WTC11 (cell line): ENCODE results near the gene URAD. TPM values are rescaled to one million over a fixed set of nuclear protein-coding genes. Genes with fewer than 3 reads are reported as not detected.
"Not testable (repeated sequence)": the region's sequence is repeated elsewhere in the genome, so short reads cannot be mapped to it uniquely, and the experiment has no call there.

Experiments used
- ATAC-seq: fragments of 200-7000 bp; cut with Tn5 transposase; 2 replicates; pipeline ENCODE4 v1.10.0; 2021; ENCODE audit warnings: mild to moderate bottlenecking, moderate library complexity
- CTCF ChIA-PET: fragments of 300-600 bp; sonication (Branson Sonifier 250); formaldehyde crosslinking; loops from one replicate; lab custom pipeline; 2021; ENCODE audit warnings: antibody characterized with exemption; lab: Charles Lee
- POLR2A ChIA-PET: fragments of 350-600 bp; sonication (Branson Sonifier 250); formaldehyde crosslinking; loops from one replicate; lab custom pipeline; 2021; ENCODE audit warnings: antibody characterized with exemption; lab: Charles Lee
- DNase-seq: peaks from one replicate; pipeline ENCODE4 v3.0.0; 2021; ENCODE audit warnings: low spot score
- H3K27ac Mint-ChIP-seq: 2 replicates; pipeline ENCODE4 v1.8.0; 2021; ENCODE audit warnings: mixed read lengths
- H3K27me3 Mint-ChIP-seq: 2 replicates; pipeline ENCODE4 v1.8.0; 2021; ENCODE audit warnings: low read depth, mild to moderate bottlenecking, moderate library complexity, mixed read lengths
- H3K36me3 Mint-ChIP-seq: 2 replicates; pipeline ENCODE4 v1.8.0; 2021; ENCODE audit warnings: mixed read lengths
- H3K4me1 Mint-ChIP-seq: 2 replicates; pipeline ENCODE4 v1.8.0; 2022; ENCODE audit warnings: mixed read lengths
- H3K4me3 Mint-ChIP-seq: 2 replicates; pipeline ENCODE4 v1.8.0; 2021; ENCODE audit warnings: mild to moderate bottlenecking, moderate library complexity, mixed read lengths
- H3K9me3 Mint-ChIP-seq: 2 replicates; pipeline ENCODE4 v1.8.0; 2021; ENCODE audit warnings: mixed read lengths
- ATF3 ChIP-seq: sonication (generic); formaldehyde crosslinking; conservative IDR thresholded peaks from 2 replicates; pipeline ENCODE4 v1.8.1; 2022; ENCODE audit warnings: mild to moderate bottlenecking, missing genetic modification reagents
- CREM ChIP-seq: sonication (generic); formaldehyde crosslinking; IDR thresholded peaks from 2 replicates; pipeline ENCODE4 v1.8.1; 2022; ENCODE audit warnings: mild to moderate bottlenecking, missing genetic modification reagents, moderate library complexity
- E2F1 ChIP-seq: sonication (generic); formaldehyde crosslinking; IDR thresholded peaks from 2 replicates; pipeline ENCODE4 v1.8.0; 2022; ENCODE audit warnings: mild to moderate bottlenecking, missing genetic modification reagents
- ESRRA ChIP-seq: sonication (generic); formaldehyde crosslinking; IDR thresholded peaks from 2 replicates; pipeline ENCODE4 v1.8.1; 2022; ENCODE audit warnings: mild to moderate bottlenecking, missing genetic modification reagents, borderline replicate concordance
- NR3C1 ChIP-seq: sonication (generic); formaldehyde crosslinking; conservative IDR thresholded peaks from 2 replicates; pipeline ENCODE4 v1.8.1; 2023; ENCODE audit warnings: low read depth, mild to moderate bottlenecking, missing genetic modification reagents
- PREB ChIP-seq: sonication (generic); formaldehyde crosslinking; IDR thresholded peaks from 2 replicates; pipeline ENCODE4 v1.8.1; 2022; ENCODE audit warnings: mild to moderate bottlenecking, missing genetic modification reagents, moderate library complexity, borderline replicate concordance
- SP1 ChIP-seq: sonication (generic); formaldehyde crosslinking; conservative IDR thresholded peaks from 2 replicates; pipeline ENCODE4 v1.8.1; 2022; ENCODE audit warnings: missing genetic modification reagents
- TP53 ChIP-seq: sonication (generic); formaldehyde crosslinking; IDR thresholded peaks from 2 replicates; pipeline ENCODE4 v1.8.1; 2023; ENCODE audit warnings: mild to moderate bottlenecking, missing genetic modification reagents
- ZBTB43 ChIP-seq: sonication (generic); formaldehyde crosslinking; IDR thresholded peaks from 2 replicates; pipeline ENCODE4 v1.8.1; 2023; ENCODE audit warnings: mild to moderate bottlenecking, missing genetic modification reagents
- ZNF219 ChIP-seq: sonication (generic); formaldehyde crosslinking; IDR thresholded peaks from 2 replicates; pipeline ENCODE4 v1.8.0; 2023; ENCODE audit warnings: missing genetic modification reagents, mild to moderate bottlenecking, borderline replicate concordance
- ZNF317 ChIP-seq: sonication (generic); formaldehyde crosslinking; IDR thresholded peaks from 2 replicates; pipeline ENCODE4 v1.8.1; 2023; ENCODE audit warnings: low read depth, mild to moderate bottlenecking, moderate library complexity, missing genetic modification reagents, borderline replicate concordance
- ZNF425 ChIP-seq: fragments of 250-450 bp; sonication (Bioruptor Pico); conservative IDR thresholded peaks from 2 replicates; pipeline ENCODE4 v1.9.0; 2021; ENCODE audit warnings: mild to moderate bottlenecking
- total RNA-seq: library from RNA; stranded (reverse); gene quantifications from 3 replicates; pipeline ENCODE4 v1.2.3, GENCODE V29; 2021
- TF ChIP-seq, protein P1 (sequence below): fragments of 200-600 bp; IDR thresholded peaks from 2 replicates; pipeline ENCODE4 v1.8.0; 2022; ENCODE audit warnings: antibody characterized with exemption

The URAD gene
- total RNA-seq, 1 experiment from 2014 or later: not detected

- TF ChIP-seq TP53 (CRISPR knock-in tag) (no peak), ZNF425 (CRISPR knock-in tag) (no peak), ZBTB43 (CRISPR knock-in tag) (no peak), CREM (CRISPR knock-in tag) (no peak), NR3C1 (CRISPR knock-in tag) (no peak), E2F1 (no peak), ZNF219 (no peak), PREB (no peak)
- TF ChIP-seq, protein P1, sequence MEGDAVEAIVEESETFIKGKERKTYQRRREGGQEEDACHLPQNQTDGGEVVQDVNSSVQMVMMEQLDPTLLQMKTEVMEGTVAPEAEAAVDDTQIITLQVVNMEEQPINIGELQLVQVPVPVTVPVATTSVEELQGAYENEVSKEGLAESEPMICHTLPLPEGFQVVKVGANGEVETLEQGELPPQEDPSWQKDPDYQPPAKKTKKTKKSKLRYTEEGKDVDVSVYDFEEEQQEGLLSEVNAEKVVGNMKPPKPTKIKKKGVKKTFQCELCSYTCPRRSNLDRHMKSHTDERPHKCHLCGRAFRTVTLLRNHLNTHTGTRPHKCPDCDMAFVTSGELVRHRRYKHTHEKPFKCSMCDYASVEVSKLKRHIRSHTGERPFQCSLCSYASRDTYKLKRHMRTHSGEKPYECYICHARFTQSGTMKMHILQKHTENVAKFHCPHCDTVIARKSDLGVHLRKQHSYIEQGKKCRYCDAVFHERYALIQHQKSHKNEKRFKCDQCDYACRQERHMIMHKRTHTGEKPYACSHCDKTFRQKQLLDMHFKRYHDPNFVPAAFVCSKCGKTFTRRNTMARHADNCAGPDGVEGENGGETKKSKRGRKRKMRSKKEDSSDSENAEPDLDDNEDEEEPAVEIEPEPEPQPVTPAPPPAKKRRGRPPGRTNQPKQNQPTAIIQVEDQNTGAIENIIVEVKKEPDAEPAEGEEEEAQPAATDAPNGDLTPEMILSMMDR: no peak
- TF ChIP-seq, all 79 proteins: peak for 0
Observed at GRCh38 chr13:28033894-28034655, 45.6 kb upstream of the URAD start (continued).

- POLR2A ChIA-PET, H3K4me3 Mint-ChIP-seq: not testable (repeated sequence)
Observed at GRCh38 chr13:28032438-28032837, 43.9 kb upstream of the URAD start.

DNA sequence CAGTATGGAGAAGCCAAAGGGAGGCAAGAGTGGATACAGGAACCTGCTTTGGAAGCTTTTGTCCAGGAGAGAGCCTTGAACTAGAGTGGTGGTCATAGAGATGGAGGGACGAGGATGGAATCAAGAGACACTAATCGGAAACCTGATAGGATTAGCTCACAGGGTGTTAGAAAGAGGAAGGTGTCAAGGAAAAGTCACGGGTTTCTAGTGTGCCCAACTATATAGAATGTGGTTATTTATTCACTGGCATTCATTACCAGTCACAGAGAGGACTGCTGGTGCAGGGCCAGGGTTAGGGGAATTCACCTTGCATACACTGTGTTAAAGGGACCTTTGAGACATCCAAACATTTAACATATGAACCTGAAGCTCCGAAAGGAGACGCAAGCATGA is 43.4 kb upstream of the URAD start:
- TF ChIP-seq SP1 (CRISPR knock-in tag) (no peak), ESRRA (no peak), ZNF317 (CRISPR knock-in tag) (no peak), ATF3 (CRISPR knock-in tag) (no peak)
- POLR2A ChIA-PET: interaction anchor here (0.5 kb wide), 1 partner anchor 237 kb away, joined by 3 read pairs; no protein-coding TSS in a partner anchor
- no peaks in the 10 kb centered on the region for H3K4me1 Mint-ChIP-seq
- DNase-seq (no peak), ATAC-seq (no peak)
- H3K4me3 Mint-ChIP-seq: no peak overlapping the region
- no peak overlapping the region for H3K27ac Mint-ChIP-seq
- CTCF ChIA-PET: interaction anchor here (0.8 kb wide), 1 partner anchor 48 kb away, joined by 3 read pairs; no protein-coding TSS in a partner anchor
- H3K9me3 Mint-ChIP-seq: no peaks in the 10 kb centered on the region
- H3K27me3 Mint-ChIP-seq: no peaks in the 10 kb centered on the region; the same call in 1 of the 2 replicates
- no peaks in the 10 kb centered on the region for H3K36me3 Mint-ChIP-seq

More at GRCh38 chr13:28032438-28032837, 43.9 kb upstream of the URAD start:
- H3K4me1 Mint-ChIP-seq, H3K27ac Mint-ChIP-seq, H3K9me3 Mint-ChIP-seq, ATAC-seq, CTCF ChIA-PET, H3K27me3 Mint-ChIP-seq, DNase-seq, H3K36me3 Mint-ChIP-seq: not testable (repeated sequence)
